22Rv1 (cell line): ENCODE data around the gene MFSD6.
A peak's percentile ranks its signal among the peaks of the same experiment; 100 is the strongest.

Experiments used
- H3K27ac ChIP-seq: fragments of 450-650 bp; 2 replicates; pipeline ENCODE4 v1.5.1; 2017
- ZFX ChIP-seq: fragments of 450-650 bp; IDR thresholded peaks from 2 replicates; pipeline ENCODE4 v1.6.1; 2017; ENCODE audit warnings: antibody characterized with exemption, borderline replicate concordance
- TF ChIP-seq, protein P1 (sequence below): fragments of 450-650 bp; IDR thresholded peaks from 2 replicates; pipeline ENCODE4 v1.5.1; 2017; ENCODE audit warnings: mild to moderate bottlenecking

Gene MFSD6

DNA sequence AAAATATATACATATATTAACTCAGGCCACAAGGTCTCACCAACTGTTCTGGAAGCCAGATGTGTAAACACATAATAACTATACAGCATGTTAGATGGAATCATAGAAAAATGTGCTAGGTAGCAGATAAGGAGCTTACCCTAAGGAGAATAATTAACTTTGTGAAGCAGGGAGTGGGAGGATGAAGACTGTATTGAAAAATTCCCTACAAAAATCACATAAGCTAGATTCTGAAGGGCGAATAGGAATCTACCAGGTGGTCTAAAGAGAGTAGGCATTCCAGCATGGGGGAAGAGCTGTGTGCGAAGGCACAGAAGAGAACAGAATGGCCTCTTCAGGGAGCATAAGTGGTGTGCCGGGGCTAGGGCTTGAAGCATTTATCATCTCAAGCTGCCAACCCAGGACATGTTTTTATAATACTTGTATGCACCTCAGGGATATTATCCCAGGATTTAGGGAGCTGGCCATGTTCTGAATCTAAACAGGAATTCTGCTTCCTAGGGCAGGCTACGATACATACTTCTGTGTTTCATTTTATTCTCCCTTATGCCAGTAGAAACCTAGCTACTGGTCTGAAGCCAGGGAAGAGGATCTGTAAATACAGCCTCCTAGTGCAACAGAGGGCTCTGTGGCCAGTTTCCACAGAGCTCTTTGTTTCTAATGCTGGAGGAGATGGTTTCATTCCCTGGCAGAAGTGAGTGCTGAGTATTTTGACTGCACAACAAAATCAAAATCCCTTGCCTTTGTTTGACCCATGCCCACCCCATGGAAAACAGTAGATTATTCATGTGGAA is 69.7 kb downstream of the MFSD6 start:
- H3K27ac ChIP-seq = peak overlapping the region; percentile 16; the same call in 1 of the 2 replicates
- no peak for TF ChIP-seq ZFX
- TF ChIP-seq, protein P1, sequence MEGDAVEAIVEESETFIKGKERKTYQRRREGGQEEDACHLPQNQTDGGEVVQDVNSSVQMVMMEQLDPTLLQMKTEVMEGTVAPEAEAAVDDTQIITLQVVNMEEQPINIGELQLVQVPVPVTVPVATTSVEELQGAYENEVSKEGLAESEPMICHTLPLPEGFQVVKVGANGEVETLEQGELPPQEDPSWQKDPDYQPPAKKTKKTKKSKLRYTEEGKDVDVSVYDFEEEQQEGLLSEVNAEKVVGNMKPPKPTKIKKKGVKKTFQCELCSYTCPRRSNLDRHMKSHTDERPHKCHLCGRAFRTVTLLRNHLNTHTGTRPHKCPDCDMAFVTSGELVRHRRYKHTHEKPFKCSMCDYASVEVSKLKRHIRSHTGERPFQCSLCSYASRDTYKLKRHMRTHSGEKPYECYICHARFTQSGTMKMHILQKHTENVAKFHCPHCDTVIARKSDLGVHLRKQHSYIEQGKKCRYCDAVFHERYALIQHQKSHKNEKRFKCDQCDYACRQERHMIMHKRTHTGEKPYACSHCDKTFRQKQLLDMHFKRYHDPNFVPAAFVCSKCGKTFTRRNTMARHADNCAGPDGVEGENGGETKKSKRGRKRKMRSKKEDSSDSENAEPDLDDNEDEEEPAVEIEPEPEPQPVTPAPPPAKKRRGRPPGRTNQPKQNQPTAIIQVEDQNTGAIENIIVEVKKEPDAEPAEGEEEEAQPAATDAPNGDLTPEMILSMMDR = no peak

DNA sequence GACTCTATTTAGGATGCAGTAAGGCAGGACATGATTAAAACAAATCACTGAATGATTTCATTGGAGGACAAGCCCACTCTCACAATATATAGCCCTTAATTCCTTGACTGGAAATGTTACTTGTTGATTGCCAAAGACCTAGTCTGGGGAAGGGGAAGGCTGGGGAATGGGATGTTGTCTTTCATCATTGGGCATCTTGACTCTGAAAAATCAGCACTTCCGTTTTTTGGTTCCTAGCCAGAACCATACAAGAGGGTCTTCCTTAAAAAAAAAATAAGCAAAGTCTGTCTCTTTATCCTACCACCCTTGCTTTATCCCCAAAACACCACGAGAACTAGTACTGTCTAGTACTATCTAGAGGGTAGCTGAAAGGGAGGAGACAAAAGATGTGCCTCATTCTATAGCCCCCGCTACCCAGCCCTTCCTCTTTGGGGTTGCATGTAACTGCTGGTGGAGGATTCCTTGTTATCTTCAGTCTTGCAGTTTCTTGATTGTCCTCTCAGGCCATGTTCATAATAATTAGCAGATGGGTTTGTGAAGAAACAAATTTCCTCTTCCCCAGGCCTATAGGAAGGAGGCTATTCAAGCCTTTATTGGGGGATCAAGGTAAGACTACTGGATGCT is 70.5 kb downstream of the MFSD6 start:
- H3K27ac ChIP-seq = no peak overlapping the region

DNA sequence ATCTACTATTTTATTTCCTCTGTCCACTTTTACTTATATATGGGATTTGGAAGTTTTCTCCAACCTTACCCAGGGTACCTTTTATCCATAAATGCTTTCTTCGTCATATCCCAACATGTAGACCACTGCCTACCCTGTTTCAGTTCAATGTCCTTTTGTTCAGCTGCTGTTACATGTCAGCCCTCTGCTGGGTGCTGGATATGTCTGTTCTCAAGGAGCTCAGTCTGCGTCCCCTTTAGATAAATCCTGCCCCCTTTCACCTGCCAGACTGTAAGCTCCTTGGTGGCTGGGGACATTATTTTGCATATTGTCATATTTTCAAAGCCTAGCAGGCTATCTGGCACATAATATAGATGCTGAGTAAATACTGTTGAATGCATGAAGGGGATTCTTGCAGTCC is 73.2 kb downstream of the MFSD6 start:
- TF ChIP-seq, protein P1 = no peak
- no peak for TF ChIP-seq ZFX
- H3K27ac ChIP-seq = no peak overlapping the region

More for the DNA sequence above, 70.5 kb downstream of the MFSD6 start:
- TF ChIP-seq ZFX = no peak
- TF ChIP-seq, protein P1 = no peak

DNA sequence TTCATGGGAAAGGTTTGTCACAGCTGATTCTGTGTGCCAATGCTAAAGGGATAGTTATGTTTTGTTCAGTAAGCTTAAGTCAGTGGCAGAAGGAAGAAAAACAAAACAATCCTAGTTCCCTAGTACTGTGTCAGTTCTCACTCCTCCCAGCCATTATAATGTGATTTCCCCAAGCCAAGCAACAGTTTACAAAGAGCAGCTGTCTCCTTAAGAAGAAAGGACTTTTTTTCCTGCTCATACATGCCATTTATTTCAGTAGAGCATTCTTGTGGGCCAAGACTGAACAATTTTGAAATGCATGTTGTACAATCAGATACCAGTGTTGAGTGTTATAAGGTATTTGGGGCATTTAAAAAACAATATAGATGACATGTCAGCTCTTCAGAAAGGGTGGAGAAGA is 74.3 kb downstream of the MFSD6 start:
- H3K27ac ChIP-seq = no peak overlapping the region

DNA sequence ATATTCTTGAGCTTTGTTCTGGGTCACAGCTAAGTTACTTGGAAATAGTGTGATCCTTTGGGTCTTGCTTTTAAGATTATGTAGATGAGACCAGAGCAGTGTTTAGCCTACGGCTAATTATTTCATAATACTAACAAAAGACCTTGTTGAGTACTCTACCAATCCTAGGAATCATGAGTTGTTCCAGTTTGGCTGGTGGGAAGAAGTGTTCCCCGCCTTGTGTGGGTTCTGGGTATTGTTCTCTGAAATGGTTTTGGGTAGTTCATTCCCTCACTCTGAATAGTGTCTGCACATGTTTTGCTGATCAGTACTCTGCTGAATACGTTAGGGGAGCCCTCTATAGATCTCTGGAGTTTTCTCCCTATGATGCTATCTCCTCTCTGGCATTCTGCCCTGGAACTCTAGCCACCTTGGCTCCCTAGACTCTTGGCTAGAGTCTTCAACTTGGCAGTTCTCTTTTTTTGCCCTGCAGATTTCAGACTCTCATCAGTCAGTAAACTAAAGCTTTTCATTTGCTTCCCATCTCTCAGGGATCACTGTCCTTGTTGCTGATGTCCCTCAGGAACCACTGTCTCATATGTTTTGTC is 78.0 kb downstream of the MFSD6 start:
- TF ChIP-seq, protein P1 = no peak
- TF ChIP-seq ZFX = no peak
- peak overlapping the region; percentile 40 for H3K27ac ChIP-seq

More for the DNA sequence above, 74.3 kb downstream of the MFSD6 start:
- no peak for TF ChIP-seq ZFX
- TF ChIP-seq, protein P1 = no peak

DNA sequence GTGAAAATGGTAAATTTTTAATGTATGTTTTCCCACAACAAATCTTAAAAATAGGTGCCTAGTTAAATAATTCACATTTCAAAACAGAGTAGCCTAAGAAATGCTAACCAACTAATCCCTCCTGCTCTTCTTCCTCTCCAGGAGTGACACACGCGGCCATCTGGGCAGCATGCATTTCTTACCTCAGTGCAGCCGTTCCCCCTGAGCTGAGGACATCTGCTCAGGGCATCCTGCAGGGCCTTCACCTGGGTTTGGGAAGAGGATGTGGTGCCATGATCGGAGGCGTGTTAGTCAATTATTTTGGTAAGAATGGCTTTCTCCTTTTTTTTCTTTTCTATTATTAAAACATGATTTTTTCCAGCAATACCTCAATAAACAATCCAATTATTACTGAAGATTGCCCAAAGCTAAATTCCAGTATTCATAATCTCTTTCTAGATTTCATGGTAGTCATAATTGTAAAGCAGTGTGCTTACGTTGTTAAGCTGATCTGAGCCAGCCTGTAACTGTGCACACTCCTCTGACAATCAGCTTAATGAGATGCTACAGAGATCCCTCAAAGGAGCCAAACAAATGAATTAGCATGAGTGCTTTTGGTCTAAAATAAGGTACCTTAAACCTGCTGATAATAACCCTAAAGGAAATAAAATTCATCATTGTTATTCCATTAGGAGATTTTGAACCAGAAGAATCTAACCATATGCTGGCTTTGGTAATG is 80.5 kb downstream of the MFSD6 start:
- TF ChIP-seq, protein P1 = no peak
- TF ChIP-seq ZFX = no peak
- no peak overlapping the region for H3K27ac ChIP-seq
